ENCODE results near the gene PIGR.

Gene PIGR

GRCh38 chr1:206890125-206891060 lies 55.9 kb downstream of the PIGR start:
- no peak for DNase-seq (ENCODE audit: low read depth)

GRCh38 chr1:206887701-206888100 lies 58.6 kb downstream of the PIGR start:
- no peak for DNase-seq (ENCODE audit: low read depth)

GRCh38 chr1:206886831-206887230 lies 59.4 kb downstream of the PIGR start:
- no peak for DNase-seq (ENCODE audit: low read depth)

GRCh38 chr1:206885341-206886060 lies 60.8 kb downstream of the PIGR start:
- DNase-seq (ENCODE audit: low read depth) = no peak

GRCh38 chr1:206883876-206884275 lies 62.4 kb downstream of the PIGR start:
- DNase-seq (ENCODE audit: low read depth) = no peak

- no peak for DNase-seq (ENCODE audit: low read depth)
Observed at GRCh38 chr1:206883160-206883559, 63.1 kb downstream of the PIGR start.

GRCh38 chr1:206882555-206882954 lies 63.7 kb downstream of the PIGR start:
- no peak for DNase-seq (ENCODE audit: low read depth)

GRCh38 chr1:206880314-206880713 lies 66.0 kb downstream of the PIGR start:
- no peak for DNase-seq (ENCODE audit: low read depth)

Data from activated T-cell treated with anti-CD3 and anti-CD28 coated beads for 24 hours (primary cell).